ENCODE results near the gene PCSK4. TPM values are rescaled to one million over a fixed set of nuclear protein-coding genes. Genes with fewer than 3 reads are reported as not detected.

PCSK4 gene
- total and polyA plus RNA-seq, 2 of the 13 experiments (the other 11 are each of a cell fraction or from before 2014, with no cell fraction given), result 2.0 to 2.7 TPM

DNA sequence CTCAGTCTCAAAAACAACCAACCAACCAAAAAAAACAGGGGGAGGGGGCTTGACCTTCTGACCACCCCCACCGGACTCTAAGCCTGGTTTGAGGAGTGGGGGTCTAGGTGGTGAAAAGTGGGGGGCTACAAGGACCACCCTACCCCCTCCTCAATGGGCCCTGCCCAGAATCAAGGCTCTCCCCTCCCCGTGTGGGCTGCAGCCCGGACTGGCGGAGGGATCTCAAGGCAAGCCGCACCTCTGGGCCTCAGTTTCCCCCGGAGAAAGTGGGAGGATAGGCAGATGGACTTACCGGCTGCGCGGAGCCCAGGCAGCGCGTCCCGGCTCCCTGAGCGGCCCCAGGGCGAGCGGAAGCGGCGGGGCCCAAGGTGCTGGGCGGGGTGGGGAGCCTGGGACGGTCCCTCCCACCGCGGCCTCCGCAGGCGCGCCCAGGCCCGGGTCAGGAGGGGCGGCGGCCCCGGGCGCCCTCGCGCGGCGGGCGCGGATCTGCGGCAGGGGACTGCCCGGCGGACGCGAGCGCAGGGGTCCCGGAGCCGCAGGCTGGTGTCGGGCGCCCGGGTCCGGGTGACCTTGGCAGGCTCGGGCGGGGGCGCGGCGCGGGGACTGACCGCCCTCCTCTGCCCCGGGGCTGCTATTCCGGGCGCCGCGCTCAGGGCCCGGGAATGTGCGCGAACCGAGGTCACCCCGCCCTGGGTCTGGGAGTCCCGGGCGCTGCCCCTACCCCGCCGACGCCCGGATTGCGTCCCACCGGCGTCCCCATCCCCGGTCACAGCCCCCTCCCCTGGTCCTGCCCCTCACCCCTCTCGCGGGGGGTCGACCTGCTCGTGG lies 22.7 kb upstream of the PCSK4 start, which contains the start of gene ADAMTSL5 (continued):
- TF ChIP-seq ZFAT (CRISPR knock-in tag; conservative IDR thresholded peaks at IDR 0.05), result no peak
- TF ChIP-seq SP5 (CRISPR knock-in tag; IDR thresholded peaks at IDR 0.05; ENCODE audit: borderline replicate concordance, low read depth), result peak; percentile 79
- no peak for TF ChIP-seq ZNF652 (CRISPR knock-in tag; IDR thresholded peaks at IDR 0.05; ENCODE audit: borderline replicate concordance, low read depth)
- TF ChIP-seq SALL1 (CRISPR knock-in tag; IDR thresholded peaks at IDR 0.05), result 0 out of 2 replicates have a peak, but pooled peaks have one; percentile 10
- TF ChIP-seq GABPA (IDR thresholded peaks at IDR 0.05; ENCODE audit: low read depth, low read length), result peak; percentile 65
- TF ChIP-seq GABPA (CRISPR knock-in tag; IDR thresholded peaks at IDR 0.05; ENCODE audit: low read depth), result peak; percentile 53
- no peak for TF ChIP-seq ZNF75D (CRISPR knock-in tag; IDR thresholded peaks at IDR 0.05; ENCODE audit: borderline replicate concordance)
- peak; percentile 94 for TF ChIP-seq CHD4 (IDR thresholded peaks at IDR 0.05; ENCODE audit: borderline replicate concordance, low read length)
- peak; percentile 55 for TF ChIP-seq THAP11 (CRISPR knock-in tag; IDR thresholded peaks at IDR 0.05)
- peak; percentile 88; the same call in 1 of the 2 replicates for TF ChIP-seq RCOR2 (CRISPR knock-in tag; IDR thresholded peaks at IDR 0.05)
- TF ChIP-seq NONO (IDR thresholded peaks at IDR 0.05), result no peak
- no peak for TF ChIP-seq NONO (CRISPR knock-in tag; conservative IDR thresholded peaks at IDR 0.05)
- peak; percentile 74 for TF ChIP-seq HDAC1 (CRISPR knock-in tag; IDR thresholded peaks at IDR 0.05)
- no peak for TF ChIP-seq SRSF4 (IDR thresholded peaks at IDR 0.05; ENCODE audit: low read depth, low read length, poor library complexity, severe bottlenecking)
- TF ChIP-seq ZBTB7A (CRISPR knock-in tag; IDR thresholded peaks at IDR 0.05), result 0 out of 2 replicates have a peak, but pooled peaks have one; percentile 31
- peak; percentile 72; the same call in 1 of the 2 replicates for TF ChIP-seq SAP130 (CRISPR knock-in tag; IDR thresholded peaks at IDR 0.05; ENCODE audit: low read depth)
- no peak for TF ChIP-seq ZBTB4 (CRISPR knock-in tag; IDR thresholded peaks at IDR 0.05; ENCODE audit: borderline replicate concordance)
- TF ChIP-seq, protein P1, sequence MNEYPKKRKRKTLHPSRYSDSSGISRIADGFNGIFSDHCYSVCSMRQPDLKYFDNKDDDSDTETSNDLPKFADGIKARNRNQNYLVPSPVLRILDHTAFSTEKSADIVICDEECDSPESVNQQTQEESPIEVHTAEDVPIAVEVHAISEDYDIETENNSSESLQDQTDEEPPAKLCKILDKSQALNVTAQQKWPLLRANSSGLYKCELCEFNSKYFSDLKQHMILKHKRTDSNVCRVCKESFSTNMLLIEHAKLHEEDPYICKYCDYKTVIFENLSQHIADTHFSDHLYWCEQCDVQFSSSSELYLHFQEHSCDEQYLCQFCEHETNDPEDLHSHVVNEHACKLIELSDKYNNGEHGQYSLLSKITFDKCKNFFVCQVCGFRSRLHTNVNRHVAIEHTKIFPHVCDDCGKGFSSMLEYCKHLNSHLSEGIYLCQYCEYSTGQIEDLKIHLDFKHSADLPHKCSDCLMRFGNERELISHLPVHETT (CRISPR knock-in tag; conservative IDR thresholded peaks at IDR 0.05), result 0 out of 2 replicates have a peak, but pooled peaks have one; percentile 39
- TF ChIP-seq TBX2 (CRISPR knock-in tag; IDR thresholded peaks at IDR 0.05; ENCODE audit: borderline replicate concordance), result peak; percentile 45; the same call in 1 of the 2 replicates
- peak; percentile 54 for TF ChIP-seq ELF3 (CRISPR knock-in tag; IDR thresholded peaks at IDR 0.05)
- peak; percentile 83; the same call in 1 of the 2 replicates for TF ChIP-seq ZNF768 (CRISPR knock-in tag; IDR thresholded peaks at IDR 0.05)
- TF ChIP-seq YY1 (IDR thresholded peaks at IDR 0.05; ENCODE audit: insufficient read depth, insufficient replicate concordance, low read depth, low read length), result peak; percentile 32
- TF ChIP-seq FOSL1 (CRISPR knock-in tag; IDR thresholded peaks at IDR 0.05; ENCODE audit: borderline replicate concordance), result no peak
- peak; percentile 15; the same call in 1 of the 2 replicates for TF ChIP-seq PHF20 (CRISPR knock-in tag; IDR thresholded peaks at IDR 0.05)
- peak; percentile 55; the same call in 1 of the 2 replicates for TF ChIP-seq LBX2 (CRISPR knock-in tag; IDR thresholded peaks at IDR 0.05; ENCODE audit: borderline replicate concordance)

Measured in HepG2 (cell line).